Measurements from ENCODE around the gene DEGS1.

DNA sequence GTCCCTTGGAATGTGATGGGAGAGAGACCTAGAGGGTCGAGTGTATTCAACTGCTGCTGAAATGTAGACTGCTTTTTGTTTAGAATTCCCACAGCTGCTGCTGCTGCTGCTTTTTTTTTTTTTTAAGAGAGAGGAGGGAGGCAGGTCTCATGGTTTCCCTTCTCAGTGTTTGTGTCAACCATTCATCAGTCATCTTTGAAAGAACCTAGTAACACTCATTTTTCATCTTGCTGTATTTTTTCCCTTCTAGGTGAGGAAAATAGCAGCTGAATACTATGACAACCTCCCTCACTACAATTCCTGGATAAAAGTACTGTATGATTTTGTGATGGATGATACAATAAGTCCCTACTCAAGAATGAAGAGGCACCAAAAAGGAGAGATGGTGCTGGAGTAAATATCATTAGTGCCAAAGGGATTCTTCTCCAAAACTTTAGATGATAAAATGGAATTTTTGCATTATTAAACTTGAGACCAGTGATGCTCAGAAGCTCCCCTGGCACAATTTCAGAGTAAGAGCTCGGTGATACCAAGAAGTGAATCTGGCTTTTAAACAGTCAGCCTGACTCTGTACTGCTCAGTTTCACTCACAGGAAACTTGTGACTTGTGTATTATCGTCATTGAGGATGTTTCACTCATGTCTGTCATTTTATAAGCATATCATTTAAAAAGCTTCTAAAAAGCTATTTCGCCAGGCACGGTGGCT, 9.2 kb downstream of the DEGS1 start:
- TF ChIP-seq, protein P1, sequence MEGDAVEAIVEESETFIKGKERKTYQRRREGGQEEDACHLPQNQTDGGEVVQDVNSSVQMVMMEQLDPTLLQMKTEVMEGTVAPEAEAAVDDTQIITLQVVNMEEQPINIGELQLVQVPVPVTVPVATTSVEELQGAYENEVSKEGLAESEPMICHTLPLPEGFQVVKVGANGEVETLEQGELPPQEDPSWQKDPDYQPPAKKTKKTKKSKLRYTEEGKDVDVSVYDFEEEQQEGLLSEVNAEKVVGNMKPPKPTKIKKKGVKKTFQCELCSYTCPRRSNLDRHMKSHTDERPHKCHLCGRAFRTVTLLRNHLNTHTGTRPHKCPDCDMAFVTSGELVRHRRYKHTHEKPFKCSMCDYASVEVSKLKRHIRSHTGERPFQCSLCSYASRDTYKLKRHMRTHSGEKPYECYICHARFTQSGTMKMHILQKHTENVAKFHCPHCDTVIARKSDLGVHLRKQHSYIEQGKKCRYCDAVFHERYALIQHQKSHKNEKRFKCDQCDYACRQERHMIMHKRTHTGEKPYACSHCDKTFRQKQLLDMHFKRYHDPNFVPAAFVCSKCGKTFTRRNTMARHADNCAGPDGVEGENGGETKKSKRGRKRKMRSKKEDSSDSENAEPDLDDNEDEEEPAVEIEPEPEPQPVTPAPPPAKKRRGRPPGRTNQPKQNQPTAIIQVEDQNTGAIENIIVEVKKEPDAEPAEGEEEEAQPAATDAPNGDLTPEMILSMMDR (conservative IDR thresholded peaks at IDR 0.05 in 1 of 2, IDR thresholded peaks at IDR 0.05 in 1 of 2; ENCODE audit: extremely low read depth in 1 of 2, insufficient read depth in 1 of 2, low read depth in 1 of 2, low read length in 2 of 2), result no peak
- TF ChIP-seq EZH2 (IDR thresholded peaks at IDR 0.05; ENCODE audit: borderline replicate concordance, low read length), result no peak
